Fibroblast of skin of abdomen (primary cell): ENCODE data around the gene PDE11A.
"Not testable (repeated sequence)": the region's sequence is repeated elsewhere in the genome, so short reads cannot be mapped to it uniquely, and the experiment has no call there.

ENCODE experiments used
- DNase-seq: peaks from one replicate; pipeline ENCODE4 v3.0.0-alpha.2; 2013

PDE11A gene

DNA sequence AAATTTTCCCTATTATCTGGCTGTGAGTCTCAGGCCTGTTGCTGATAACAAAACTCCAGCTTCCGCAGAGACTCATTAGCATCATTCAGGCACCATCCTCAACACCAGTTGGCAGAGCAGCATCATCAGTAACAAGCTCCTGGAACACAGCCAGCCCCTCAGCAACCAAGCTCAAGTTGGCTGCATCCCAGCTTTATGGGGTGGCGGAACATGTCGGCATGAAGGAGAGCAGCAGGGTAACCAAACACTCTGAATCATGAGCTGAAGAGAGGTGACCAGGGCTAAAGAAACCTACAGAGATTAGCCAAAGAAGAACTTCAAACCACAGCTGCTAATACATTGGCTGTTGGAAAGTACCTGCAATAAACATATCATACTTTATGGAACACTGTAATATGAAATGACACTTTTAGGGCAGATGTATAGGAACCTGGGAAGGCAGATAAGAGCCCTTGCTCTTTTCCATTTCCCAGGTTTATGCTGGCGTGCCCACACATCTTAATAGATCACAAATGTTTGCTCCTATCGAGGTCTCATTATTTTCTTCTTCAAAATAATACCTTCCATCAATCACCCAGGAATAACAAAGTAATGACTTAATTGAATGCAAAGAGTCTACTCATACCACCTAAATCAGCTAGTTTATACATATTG, 63.8 kb downstream of the PDE11A start:
- peak; percentile 69 for DNase-seq

DNA sequence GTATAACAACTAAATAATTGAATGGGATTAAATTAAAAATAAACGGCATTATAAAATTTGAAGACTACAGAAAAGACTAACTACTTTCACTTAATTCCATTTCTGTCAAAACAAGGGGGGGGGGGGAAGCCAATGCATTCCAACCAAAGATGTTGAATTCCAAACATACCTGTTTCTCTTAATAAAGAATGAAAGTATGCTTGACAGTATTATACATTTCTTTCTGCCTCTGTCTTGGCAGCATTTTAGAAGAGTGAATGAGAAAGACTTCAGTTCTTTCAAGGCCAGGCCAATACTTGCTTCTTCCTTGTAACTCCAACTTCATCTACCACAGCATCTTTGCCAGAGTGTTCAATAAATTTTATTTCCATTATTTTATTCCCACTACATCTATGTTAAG, 65.9 kb downstream of the PDE11A start:
- DNase-seq, result peak; percentile 57

DNA sequence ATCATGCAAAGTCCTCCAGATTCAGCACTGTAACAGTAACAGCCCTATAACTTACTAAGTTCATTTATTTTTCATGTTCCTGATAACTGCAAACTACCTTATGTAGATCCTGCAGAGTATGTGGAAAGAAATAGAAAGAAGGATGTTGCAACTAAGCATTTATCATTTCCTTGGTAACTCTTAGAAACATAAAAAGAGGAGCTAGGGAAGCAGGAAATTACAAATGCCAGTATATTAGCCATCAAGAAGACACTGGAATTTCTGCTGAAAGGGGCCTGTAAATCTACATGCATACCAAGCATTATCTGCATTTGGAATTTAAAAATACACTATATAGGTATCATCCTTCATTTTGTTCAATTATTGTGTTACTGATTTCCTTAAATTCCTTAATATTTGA, 66.8 kb downstream of the PDE11A start:
- peak; percentile 70 for DNase-seq

DNA sequence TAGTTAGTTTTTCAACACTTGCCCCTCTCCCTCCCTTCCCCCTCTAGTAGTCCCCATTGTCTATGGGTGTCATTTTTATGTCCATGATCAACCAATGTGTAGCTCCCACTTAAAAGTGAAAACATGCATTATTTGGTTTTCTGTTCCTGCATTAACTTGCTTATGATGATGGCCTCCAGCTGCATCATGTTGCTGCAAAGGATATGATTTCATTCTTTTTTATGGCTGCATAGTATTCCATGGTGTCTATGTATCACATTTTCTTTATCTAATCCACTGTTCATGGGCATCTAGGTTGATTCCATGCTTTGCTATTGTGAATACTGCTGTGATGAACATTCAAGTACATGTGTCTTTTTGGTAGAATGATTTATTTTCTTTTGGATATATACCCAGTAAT, 70.5 kb downstream of the PDE11A start:
- no peak for DNase-seq

DNA sequence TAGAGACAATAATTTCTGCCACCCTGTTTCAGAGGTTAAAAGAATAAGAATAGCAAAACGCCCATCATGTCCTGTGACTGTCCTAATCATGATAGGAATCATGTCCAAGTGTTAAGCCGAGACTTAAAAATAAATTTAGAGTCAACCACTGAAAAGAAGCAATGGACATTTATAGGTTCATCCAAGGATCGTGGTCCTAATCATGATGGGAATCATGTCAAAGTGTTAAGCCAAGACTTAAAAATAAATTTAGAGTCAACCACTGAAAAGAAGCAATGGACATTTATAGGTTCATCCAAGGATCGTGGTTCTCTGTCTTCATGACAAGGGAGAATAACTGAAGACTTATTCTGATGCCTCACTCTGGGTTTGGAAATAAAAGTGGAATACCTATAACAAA, 73.6 kb downstream of the PDE11A start:
- DNase-seq, result no peak

DNA sequence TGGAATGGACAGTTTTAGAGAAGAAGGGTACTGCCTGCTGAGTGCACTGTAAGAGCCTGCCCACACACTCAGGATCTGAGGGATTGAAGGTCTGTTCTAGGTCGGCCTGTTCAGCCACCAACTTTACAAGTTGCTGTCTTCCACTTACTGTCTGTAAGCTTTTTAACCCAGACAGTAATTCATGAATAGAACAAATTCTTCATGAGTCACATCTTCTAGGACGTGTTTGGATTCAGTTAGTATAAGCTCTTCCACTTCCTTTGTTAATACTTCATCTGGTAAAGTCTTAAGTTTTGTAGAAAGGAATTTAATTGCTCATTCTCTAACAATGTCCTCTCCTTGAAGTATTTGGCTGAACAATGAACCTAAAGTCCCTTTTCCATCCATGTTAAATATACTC, 74.6 kb downstream of the PDE11A start:
- peak; percentile 91 for DNase-seq

DNA sequence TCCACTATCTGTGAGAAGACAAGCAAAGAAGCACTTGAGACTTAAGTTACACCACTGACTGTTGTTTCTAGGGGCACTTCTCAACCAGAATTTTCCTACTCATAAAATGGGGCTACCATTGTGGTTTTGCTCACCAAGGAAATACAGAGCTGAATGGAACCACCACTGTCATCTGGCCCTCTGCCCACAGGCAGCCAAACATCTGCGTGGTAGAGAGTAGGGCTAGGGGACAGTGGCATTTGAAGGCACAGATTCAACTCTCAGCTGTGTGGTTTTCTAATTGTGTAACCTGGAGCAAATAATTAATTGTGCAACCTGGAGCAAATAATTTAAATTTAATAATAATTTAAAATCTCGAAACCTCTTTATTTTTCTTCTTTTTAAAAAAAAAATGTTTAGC, 79.6 kb downstream of the PDE11A start:
- no peak for DNase-seq

DNA sequence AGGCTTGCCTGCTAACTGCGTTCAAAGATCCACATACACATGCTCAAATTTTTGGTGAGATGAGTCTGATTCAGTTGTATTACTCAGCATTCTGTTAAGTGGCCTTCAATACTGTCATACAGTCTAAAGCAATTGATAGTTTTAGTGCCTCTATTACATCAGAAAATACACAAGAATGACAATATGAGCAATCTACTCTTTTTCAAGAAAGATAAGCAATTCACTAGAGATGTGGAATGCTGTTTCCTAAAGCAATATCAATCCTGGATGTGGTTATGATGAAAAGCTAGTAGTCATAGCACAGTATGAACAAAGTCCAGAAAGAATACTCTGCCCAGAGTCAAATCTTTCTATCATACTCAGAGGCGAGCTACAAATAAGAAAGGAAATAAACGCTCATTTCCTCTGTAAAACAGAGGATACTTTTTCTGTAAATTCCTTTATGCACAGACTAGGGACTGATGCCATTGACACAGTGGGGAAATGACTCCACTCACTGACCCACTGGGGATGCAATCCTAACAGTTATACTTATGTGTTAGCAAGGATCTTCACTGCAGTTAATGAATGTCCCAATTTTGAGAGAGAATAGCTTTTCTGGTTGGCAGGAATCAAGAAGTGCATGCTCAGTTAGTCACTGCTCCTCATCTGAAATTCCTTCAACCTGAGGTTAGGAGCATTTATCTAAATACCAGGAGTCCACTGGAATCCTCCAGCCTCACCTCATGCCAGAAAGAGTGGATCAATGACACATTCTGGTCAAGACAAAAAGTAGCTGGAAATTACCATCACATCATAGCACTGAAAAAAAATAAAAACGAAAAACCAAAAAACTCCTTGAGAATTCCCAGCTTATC, 83.3 kb downstream of the PDE11A start:
- DNase-seq, result peak; percentile 81

DNA sequence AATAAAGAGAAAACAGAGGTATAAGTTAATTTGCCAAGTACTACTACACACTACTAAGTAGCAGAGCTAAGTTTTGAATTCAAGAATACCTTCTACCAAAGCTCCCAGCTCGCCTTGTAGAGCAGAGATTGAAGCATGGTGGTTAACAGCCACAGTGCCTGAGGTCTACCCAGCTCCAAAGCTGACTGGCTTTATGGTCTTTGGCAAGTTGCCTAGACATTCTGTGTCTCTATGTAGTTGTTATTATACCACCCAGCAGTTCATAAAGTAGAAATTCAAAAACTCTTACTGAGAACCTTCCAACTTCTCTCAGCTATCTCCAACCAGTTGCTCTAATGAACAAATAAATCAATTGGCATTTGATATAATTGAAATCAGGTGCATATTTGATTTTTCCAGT, 87.8 kb downstream of the PDE11A start:
- peak; percentile 61 for DNase-seq

DNA sequence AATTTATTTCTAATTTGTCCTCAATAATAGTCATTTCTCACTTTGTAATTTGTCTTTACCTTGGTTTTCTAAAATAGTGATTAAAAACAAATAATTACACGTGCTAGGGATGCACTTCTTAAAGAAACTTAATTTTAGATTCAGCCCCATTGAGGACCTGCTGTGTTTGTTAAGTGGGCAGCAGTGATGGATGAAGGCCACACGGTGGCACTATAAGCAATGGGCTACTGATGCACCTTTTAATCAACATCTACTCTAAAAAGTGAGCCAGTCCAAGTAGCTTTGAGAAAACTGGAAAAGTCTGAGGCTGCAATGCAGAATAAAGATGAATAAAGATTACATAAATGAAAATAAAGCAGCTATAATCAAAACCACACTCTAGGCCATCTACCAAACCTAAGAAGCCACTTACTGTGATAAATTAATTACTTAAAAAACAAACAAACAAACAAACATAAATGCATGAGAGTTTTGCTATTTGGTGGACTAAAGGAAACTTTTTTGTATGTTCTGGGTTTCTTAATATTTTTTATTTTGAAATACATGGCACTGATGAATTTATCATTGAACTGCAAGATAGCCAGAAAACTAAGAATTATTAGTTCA, 89.3 kb downstream of the PDE11A start:
- peak; percentile 65 for DNase-seq

DNA sequence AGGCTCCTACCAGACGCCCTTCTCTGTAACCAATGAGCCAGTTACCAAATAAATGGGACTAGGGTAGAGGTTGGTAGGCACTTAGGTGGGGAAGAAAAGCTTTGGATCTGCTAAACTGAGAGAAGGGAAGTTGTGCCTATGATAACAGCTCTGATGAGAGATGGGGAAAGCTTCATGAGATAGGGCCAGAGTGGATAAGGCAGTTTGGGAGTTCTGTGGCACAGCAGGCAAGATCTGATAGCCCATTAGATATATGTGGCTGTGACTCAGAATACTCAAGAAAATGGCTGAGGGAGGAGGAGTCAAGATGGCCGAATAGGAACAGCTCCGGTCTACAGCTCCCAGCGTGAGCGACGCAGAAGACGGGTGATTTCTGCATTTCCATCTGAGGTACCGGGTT, 99.8 kb downstream of the PDE11A start:
- no peak for DNase-seq

DNA sequence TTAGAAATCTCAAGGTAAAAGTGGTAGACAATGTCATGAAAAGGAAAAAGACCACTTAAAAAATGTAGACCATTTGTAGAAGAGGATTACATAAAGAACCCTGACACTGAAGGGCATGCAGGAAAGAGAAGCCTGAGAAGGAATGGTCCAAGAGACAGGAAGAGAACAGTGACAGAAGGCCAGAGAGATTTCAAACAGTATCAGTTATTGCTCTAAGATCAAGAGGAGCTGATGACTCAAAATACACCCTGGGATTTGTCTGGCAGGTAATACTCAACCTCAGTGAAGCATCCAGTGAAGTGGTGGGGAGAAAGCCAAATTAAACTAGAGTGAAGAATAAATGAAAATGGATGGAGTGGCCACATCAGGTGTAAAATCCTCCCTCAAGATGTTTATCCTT, 100.5 kb downstream of the PDE11A start:
- no peak for DNase-seq

DNA sequence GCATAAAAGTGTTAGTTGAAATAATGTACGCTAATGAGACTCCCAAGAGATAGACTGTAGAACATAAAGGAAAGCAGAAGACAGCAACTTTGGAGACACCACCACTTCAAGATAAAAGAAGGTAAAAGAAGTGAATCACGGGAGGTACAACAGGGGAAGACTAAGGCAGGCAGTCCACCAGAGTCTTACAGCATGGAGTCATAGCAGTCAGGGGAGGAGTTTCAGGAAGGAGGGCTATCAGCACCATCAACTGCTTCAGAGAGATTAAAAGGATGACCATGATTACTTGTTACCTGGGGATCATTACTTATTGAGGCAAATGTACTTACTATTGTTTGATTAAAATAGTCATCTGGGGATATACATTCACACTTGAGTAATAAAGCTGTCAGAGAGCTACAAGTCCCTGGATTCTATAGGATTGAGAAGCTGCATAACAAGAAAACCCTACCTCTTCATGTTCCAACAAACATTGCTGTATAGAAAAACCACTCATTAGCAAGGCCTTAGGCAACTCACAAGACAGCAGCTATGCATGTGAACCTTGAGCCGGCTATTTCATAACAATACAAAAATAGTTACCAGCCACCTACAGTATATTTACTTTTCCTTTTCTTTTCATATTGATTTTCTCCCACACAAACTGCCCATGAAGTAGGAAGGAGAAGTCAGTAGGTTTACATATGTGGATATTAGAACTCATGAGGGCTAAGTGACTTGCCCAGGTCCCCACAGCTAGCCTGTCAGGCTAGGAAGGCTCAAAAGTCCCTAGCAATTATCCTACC, 101.7 kb downstream of the PDE11A start:
- DNase-seq, result no peak

DNA sequence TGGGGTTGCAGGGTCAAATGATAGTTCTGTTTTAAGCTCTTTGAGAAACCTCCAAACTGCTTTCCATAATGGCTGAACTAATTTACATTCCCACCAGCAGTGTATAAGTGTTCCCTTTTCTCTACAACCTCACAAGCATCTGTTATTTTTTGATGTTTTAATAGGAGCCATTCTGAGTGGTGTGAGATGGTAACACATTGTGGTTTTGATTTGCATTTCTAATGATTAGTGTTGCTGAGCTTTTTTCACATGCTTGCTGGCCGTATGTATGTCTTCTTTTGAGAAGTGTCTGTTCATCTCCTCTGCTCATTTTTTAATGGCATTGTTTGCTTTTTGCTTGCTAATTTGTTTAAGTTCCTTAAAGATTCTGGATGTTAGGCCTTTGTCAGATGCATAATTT, 107.7 kb downstream of the PDE11A start:
- no peak for DNase-seq

DNA sequence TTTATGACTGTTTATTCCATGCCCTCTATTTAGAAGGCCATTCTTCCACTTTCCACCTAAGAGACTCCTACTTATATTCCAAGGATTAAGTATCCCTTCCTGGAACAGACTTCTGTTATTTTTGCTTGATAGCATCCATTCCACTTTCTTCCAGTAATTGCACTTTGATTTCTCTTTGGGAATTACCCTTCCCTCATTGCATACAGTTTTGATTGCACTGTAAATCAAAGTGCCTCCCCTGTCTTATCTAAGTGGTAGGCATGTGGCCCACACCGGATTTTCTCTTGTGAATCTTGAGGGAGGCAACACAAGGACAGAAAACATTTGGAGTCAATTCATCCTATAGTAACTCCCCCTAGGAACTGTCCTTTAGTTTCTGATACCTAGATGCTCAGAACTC, 120.4 kb downstream of the PDE11A start:
- DNase-seq, result no peak

DNA sequence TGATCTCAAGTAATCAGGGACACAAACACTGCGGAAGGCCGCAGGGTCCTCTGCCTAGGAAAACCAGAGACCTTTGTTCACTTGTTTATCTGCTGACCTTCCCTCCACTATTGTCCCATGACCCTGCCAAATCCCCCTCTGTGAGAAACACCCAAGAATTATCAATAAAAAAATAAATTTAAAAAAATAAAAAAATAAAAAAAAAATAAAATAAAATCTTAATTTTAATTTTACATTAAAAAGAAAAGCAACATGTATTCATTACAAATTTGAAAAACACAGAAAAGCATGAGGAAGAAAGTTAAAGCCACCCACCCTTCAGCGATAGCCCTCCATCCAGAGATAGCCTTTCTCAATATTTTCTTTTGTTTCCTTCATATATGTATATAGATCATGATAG, 125.0 kb downstream of the PDE11A start:
- DNase-seq, result not testable (repeated sequence)

DNA sequence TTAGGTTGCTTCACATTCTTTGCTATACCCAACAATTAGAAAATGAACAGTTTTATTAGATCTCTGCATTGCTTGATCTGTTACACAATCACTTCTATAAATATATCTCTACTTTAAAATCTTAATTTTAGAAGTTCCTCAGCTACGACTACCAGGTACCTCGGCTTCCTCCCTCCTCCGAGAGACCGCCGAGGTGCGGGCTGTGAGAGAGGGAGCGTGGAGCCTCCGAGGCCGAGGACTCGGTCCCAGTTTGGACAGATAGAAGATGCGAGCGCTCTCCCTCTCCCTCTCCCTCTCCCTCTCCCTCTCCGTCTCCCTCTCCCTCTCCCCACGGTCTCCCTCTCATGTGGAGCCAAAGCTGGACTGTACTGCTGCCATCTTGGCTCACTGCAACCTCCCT, 128.0 kb downstream of the PDE11A start:
- DNase-seq, result not testable (repeated sequence)

DNA sequence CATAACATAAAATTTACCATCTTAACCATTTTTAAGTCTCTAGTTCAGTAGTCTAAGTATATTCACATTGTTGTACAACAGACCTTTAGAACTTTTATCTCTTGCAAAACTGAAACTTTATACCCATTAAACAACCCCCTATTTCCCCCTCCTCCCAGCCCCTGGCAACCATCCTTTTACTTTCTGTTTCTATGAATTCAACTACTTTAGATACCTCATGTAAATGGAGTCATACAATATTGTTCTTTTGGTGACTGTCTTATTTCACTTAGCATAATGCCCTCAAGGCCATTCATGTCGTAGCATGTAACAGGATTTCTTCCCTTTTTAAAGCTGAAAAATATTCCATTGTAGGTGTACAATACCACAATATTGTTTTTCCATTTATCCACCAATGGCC, 129.8 kb downstream of the PDE11A start:
- no peak for DNase-seq

DNA sequence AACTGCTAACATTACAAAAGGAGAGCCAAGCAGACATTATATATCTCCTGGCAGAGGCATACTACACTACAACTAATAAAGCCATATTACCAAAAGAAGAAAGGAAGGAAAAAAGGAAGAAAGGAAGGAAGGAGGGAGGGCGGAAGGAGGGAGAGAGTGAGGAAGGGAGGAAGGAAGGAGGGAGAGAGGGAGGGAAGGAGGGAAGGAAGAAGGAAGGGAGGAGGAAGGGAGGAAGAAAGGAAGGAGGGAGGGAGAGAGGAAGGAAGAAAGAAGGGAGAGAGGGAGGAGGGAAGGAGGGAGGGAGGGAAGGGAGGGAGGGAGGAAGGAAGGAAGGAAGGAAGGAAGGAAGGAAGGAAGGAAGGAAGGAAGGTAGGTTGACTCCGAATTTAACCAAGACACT, 133.4 kb downstream of the PDE11A start:
- DNase-seq, result no peak

DNA sequence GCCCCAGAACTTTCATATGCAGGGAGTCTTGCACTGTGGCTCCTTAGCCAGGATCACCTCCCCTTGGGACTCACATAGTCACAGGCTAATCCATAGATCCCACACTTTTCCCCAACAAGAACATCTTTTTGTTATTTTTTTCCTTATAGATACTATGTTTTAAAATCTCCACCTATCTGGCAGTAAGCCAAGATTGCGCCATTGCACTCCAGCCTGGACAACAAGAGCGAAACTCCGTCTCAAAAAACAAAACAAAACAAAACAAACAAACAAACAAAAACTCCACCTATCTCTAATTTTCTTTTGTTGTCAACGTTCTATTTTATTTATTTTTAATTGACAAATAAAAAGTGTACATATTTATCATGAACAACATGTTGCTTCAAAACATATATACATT, 141.7 kb downstream of the PDE11A start:
- DNase-seq, result no peak

DNA sequence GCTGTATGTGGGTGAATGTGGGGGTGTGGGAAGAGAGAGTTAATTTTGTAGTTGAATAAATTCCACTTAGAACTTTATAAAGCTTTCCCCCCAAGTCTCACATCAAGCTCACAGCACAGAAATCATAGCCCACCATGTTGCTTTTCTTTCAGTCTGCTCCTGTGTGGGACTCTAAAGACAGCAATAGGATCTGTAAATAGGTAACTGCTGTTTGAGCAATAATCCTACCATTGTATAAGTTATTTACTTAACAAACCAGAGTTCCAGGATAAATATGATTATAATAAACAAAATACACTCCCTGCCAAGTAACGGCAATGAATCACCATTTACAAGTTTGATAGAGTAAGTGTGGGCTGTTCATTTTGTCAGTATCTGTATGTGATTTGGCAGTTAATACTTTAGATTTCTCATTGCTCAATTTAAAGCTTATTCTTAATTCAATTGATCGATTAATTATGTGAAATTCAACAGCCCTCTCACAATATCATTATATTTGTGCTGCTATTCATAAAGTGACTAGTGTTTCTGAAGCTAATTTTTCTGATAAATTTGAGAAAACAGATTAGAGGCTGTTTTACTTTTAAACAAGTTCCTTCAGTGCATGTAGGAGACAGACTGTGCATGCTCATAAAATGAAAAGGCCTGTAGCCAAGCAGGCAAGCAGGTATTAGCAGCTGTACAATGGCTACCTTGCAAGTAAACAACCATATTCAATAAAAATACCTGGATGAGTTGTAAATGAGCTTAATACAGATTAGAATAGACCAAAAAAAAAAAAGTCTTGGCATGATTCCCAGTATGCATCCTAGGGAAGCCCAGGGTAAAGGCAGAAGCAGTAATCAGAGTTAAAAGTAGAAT, 142.7 kb downstream of the PDE11A start:
- DNase-seq, result no peak

DNA sequence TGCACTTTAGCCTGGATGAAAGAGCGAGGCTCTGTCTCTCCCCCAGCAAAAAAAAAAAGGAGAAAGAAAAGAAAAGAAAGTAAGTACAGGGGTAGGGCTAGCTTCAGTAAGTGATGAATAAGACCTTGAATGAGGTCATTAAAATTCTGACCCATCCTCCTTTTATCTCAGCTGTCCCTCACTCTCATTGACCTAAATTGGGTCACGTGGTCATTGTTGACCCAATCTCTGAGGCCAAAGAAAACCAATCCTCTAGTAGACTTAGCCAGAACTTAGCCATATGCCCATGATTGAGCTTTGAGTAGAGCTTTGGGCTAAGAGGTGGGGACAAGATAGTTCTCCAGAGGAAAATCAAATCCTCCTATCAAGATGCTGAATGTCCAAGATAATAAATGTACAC, 149.3 kb downstream of the PDE11A start:
- DNase-seq, result no peak
